Measurements from ENCODE around the gene EXOC4. TPM values are rescaled to one million over a fixed set of nuclear protein-coding genes. Genes with fewer than 3 reads are reported as not detected.

EXOC4 gene
- total and polyA plus RNA-seq, 2 donors from 2014 or later = 22.8 to 78.7 TPM

DNA sequence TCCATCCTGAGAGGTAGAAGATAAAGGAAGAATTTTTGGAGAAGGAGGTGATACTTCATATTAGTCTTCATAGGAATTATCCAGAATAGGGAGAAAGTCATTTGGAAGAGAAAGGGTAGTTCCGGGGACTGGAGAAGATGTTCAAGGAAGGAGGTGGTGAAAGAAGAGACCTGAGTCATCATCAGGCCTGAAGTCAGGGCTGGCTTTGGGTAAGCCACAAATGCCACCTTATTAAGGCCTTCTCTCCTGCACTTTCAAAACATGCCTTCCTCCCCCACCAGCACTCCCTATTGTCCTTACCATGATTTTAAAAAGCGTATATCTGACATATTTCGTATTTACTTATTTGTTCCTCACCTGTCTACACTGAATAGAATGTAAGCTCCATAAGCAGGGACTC, 762.1 kb downstream of the EXOC4 start:
- no peak for FAIRE-seq
- Histone ChIP-seq H3K4me1 (ENCODE audit: control insufficient read depth in 2 of 3, insufficient read depth in 2 of 3, low read depth in 1 of 3, low read length in 3 of 3) (no peaks in the 10 kb centered on the region), H3K9me3 (ENCODE audit: control insufficient read depth in 2 of 3, insufficient read depth in 1 of 3, low read length in 3 of 3) (no peaks in the 10 kb centered on the region), H3K9ac (ENCODE audit: low read length in 3 of 3) (no peak overlapping the region), H3K4me3 (ENCODE audit: low read length in 3 of 3) (no peak overlapping the region), H3K27ac (ENCODE audit: low read depth in 2 of 2, low read length in 2 of 2) (no peak overlapping the region), H3K27me3 (ENCODE audit: control insufficient read depth, insufficient read depth, low read length) (no peaks in the 10 kb centered on the region), H3K36me3 (ENCODE audit: control insufficient read depth in 2 of 3, insufficient read depth in 3 of 3, low read length in 3 of 3) (no peaks in the 10 kb centered on the region)
- DNase-seq = no peak
- intact Hi-C loops (cut with DNase I) = no loop called here
- TF ChIP-seq, protein P1, sequence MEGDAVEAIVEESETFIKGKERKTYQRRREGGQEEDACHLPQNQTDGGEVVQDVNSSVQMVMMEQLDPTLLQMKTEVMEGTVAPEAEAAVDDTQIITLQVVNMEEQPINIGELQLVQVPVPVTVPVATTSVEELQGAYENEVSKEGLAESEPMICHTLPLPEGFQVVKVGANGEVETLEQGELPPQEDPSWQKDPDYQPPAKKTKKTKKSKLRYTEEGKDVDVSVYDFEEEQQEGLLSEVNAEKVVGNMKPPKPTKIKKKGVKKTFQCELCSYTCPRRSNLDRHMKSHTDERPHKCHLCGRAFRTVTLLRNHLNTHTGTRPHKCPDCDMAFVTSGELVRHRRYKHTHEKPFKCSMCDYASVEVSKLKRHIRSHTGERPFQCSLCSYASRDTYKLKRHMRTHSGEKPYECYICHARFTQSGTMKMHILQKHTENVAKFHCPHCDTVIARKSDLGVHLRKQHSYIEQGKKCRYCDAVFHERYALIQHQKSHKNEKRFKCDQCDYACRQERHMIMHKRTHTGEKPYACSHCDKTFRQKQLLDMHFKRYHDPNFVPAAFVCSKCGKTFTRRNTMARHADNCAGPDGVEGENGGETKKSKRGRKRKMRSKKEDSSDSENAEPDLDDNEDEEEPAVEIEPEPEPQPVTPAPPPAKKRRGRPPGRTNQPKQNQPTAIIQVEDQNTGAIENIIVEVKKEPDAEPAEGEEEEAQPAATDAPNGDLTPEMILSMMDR (IDR thresholded peaks at IDR 0.05; ENCODE audit: borderline replicate concordance, extremely low read depth, insufficient read depth) = no peak

DNA sequence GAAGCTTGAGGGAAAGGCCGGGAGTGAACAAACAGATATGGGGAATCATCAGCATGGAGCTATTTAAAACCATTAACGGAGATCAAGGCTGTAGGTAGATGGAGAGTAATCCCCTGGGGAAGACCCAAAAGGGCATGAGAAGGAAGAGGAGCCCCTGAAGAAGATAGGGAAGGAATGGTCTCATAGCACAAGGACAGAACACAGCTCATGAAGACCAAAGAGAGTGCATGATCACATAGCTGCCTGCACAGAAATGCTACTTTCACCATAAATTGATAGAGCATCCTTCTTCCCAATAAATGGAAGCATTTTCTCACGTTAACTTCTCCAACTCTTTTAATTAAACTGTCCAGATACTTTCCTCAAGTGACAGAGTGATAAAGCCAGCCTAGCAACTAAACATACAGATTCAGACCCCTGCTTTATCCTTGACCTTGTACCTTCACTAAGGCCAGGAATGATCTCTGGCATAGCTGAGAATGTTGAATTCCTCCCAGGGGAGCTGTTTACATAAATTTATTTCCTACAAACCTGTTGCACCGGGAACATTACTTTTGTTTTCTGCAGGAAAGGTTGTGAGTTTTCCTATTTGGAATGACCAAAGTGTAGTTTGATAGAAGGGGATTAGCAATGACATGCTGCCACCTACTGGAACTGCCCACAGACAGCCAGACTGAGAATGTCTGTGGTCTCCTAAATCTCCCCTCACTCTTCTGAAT, 763.5 kb downstream of the EXOC4 start:
- FAIRE-seq = no peak

DNA sequence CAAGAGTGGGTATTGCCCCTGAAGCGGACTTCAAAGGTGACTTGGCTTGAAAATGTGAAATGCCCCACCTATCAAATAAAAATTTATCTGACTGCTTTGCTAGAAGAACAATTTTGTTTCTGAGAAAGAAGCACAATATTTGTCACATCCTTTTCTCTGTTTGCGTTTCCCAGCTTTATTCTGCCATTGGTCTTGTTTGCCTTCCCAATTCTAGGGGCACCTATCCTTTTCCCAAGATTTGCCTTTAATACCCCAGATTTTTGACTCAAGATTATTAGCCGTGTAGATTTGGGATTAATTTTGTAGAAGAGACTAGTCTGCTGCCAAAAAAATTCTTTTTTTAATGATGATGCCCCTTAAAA, 764.0 kb downstream of the EXOC4 start:
- H3K27me3 ChIP-seq (ENCODE audit: control insufficient read depth, insufficient read depth, low read length) = no peaks in the 10 kb centered on the region
- no peak overlapping the region for H3K4me3 ChIP-seq (ENCODE audit: low read length in 3 of 3)
- no peaks in the 10 kb centered on the region for H3K4me1 ChIP-seq (ENCODE audit: control insufficient read depth in 2 of 3, insufficient read depth in 2 of 3, low read depth in 1 of 3, low read length in 3 of 3)
- no peak overlapping the region for H3K27ac ChIP-seq (ENCODE audit: low read depth in 2 of 2, low read length in 2 of 2)
- intact Hi-C loops (cut with DNase I) = no loop called here
- H3K9ac ChIP-seq (ENCODE audit: low read length in 3 of 3) = no peak overlapping the region
- H3K9me3 ChIP-seq (ENCODE audit: control insufficient read depth in 2 of 3, insufficient read depth in 1 of 3, low read length in 3 of 3) = no peaks in the 10 kb centered on the region
- TF ChIP-seq, protein P1 (IDR thresholded peaks at IDR 0.05; ENCODE audit: borderline replicate concordance, extremely low read depth, insufficient read depth) = no peak
- H3K36me3 ChIP-seq (ENCODE audit: control insufficient read depth in 2 of 3, insufficient read depth in 3 of 3, low read length in 3 of 3) = no peaks in the 10 kb centered on the region
- no peak for DNase-seq
- no peak for FAIRE-seq

More for the DNA sequence above, 763.5 kb downstream of the EXOC4 start:
- Histone ChIP-seq H3K9me3 (ENCODE audit: control insufficient read depth in 2 of 3, insufficient read depth in 1 of 3, low read length in 3 of 3) (no peaks in the 10 kb centered on the region), H3K27me3 (ENCODE audit: control insufficient read depth, insufficient read depth, low read length) (no peaks in the 10 kb centered on the region), H3K9ac (ENCODE audit: low read length in 3 of 3) (no peak overlapping the region), H3K4me1 (ENCODE audit: control insufficient read depth in 2 of 3, insufficient read depth in 2 of 3, low read depth in 1 of 3, low read length in 3 of 3) (no peaks in the 10 kb centered on the region), H3K4me3 (ENCODE audit: low read length in 3 of 3) (no peak overlapping the region), H3K27ac (ENCODE audit: low read depth in 2 of 2, low read length in 2 of 2) (no peak overlapping the region), H3K36me3 (ENCODE audit: control insufficient read depth in 2 of 3, insufficient read depth in 3 of 3, low read length in 3 of 3) (no peaks in the 10 kb centered on the region)
- peak in 4 of 5 donors; percentile 43 to 74 (median 64) for DNase-seq
- TF ChIP-seq, protein P1 (IDR thresholded peaks at IDR 0.05; ENCODE audit: borderline replicate concordance, extremely low read depth, insufficient read depth) = peak; percentile 74
- intact Hi-C loops (cut with DNase I) = no loop called here

DNA sequence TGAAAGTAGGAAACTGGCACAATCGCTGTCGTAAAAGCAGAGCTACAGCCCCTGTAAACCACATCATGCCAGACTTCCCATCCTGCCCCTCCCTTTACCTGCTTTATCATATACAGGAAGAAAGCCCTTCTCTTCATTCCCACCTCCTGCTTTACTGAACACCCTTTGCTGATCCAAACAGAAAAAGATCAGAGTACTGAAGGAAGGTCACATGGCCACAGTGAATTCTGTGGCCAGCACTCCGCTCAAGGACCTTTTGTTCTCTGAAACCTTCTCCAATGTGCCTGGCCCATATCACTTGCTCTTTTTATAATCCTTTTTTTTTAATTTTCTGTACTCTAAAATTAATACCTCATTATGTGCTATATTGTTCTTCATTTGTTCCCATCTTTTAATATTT, 765.4 kb downstream of the EXOC4 start:
- H3K9ac ChIP-seq (ENCODE audit: low read length in 3 of 3) = no peak overlapping the region
- no peaks in the 10 kb centered on the region for H3K4me1 ChIP-seq (ENCODE audit: control insufficient read depth in 2 of 3, insufficient read depth in 2 of 3, low read depth in 1 of 3, low read length in 3 of 3)
- FAIRE-seq (no peak), DNase-seq (no peak)
- no peak overlapping the region for H3K4me3 ChIP-seq (ENCODE audit: low read length in 3 of 3)
- no peaks in the 10 kb centered on the region for H3K9me3 ChIP-seq (ENCODE audit: control insufficient read depth in 2 of 3, insufficient read depth in 1 of 3, low read length in 3 of 3)
- H3K36me3 ChIP-seq (ENCODE audit: control insufficient read depth in 2 of 3, insufficient read depth in 3 of 3, low read length in 3 of 3) = no peaks in the 10 kb centered on the region
- no peaks in the 10 kb centered on the region for H3K27me3 ChIP-seq (ENCODE audit: control insufficient read depth, insufficient read depth, low read length)
- TF ChIP-seq, protein P1 (IDR thresholded peaks at IDR 0.05; ENCODE audit: borderline replicate concordance, extremely low read depth, insufficient read depth) = no peak
- intact Hi-C loops (cut with DNase I) = no loop called here
- no peak overlapping the region for H3K27ac ChIP-seq (ENCODE audit: low read depth in 2 of 2, low read length in 2 of 2)

Measured in kidney (tissue), 14 donors.